Measurements from ENCODE around the gene PRKAR1B. TPM values are rescaled to one million over a fixed set of nuclear protein-coding genes. Genes with fewer than 3 reads are reported as not detected.

The PRKAR1B gene
- total and polyA plus RNA-seq, 10 of the 15 experiments (the other 5 are each of a cell fraction or from before 2014, with no cell fraction given) = 1.4 to 45.6 (median 19.3) TPM

GRCh38 chr7:621572-622285, 105.4 kb downstream of the PRKAR1B start:
- SMC1A ChIA-PET (ENCODE audit: uncharacterized antibody, unreplicated experiment) = no interaction called here
- ATAC-seq (no peak), DNase-seq (ENCODE audit: low read depth, low spot score) (no peak), FAIRE-seq (no peak)
- Histone ChIP-seq H3K9ac (ENCODE audit: control insufficient read depth, insufficient read depth, low read length) (no peak overlapping the region), H3K4me2 (ENCODE audit: control insufficient read depth, insufficient read depth) (no peak overlapping the region), H3K79me2 (ENCODE audit: control insufficient read depth, insufficient read depth, low read length) (no peaks in the 10 kb centered on the region), H3K36me3 (ENCODE audit: control insufficient read depth in 2 of 2, insufficient read depth in 2 of 2, low read length in 1 of 2) (no peaks in the 10 kb centered on the region), H3K4me1 (ENCODE audit: control insufficient read depth, insufficient read depth, low read length) (no peaks in the 10 kb centered on the region), H2AFZ (ENCODE audit: control insufficient read depth, low read depth, low read length) (no peak overlapping the region), H3K27ac (ENCODE audit: control insufficient read depth, insufficient read depth) (no peak overlapping the region), H3K9me3 (replicated peaks; ENCODE audit: control insufficient read depth, insufficient read depth, low read length) (peaks cover 12% of the 10 kb centered on the region; the same call in 2 of the 3 replicates), H3K4me3 (no peak overlapping the region), H3K27me3 (replicated peaks in 1 of 2; ENCODE audit: control insufficient read depth in 2 of 2, insufficient read depth in 2 of 2, low read length in 1 of 2) (no peaks in the 10 kb centered on the region), H4K20me1 (ENCODE audit: control insufficient read depth, insufficient read depth) (no peaks in the 10 kb centered on the region)
- BruUV-seq (replicated peaks) = no TSS peak
- TF ChIP-seq TARDBP (IDR thresholded peaks at IDR 0.05; ENCODE audit: borderline replicate concordance) = no peak
- no peak for TF ChIP-seq SREBF1 (IDR thresholded peaks at IDR 0.05; ENCODE audit: low read length)
- no peak for TF ChIP-seq RBBP5 (conservative IDR thresholded peaks at IDR 0.05)
- no peak for TF ChIP-seq E2F8 (IDR thresholded peaks at IDR 0.05; ENCODE audit: low read depth, partially characterized antibody)
- TF ChIP-seq IRF5 (IDR thresholded peaks at IDR 0.05; ENCODE audit: borderline replicate concordance) = no peak
- intact Hi-C loops (cut with micrococcal nuclease; ENCODE audit: unreplicated experiment) (no loop called here), in situ Hi-C loops (cut with MboI) (no loop called here)
- RAD21 ChIA-PET (ENCODE audit: unreplicated experiment) = no interaction called here
- WGBS (ENCODE audit: insufficient coverage, insufficient replicate concordance, low lambda C conversion rate, missing lambda C conversion rate) = 73% methylated on average over 8 of the region's 8 CpGs
- CTCF ChIA-PET = no interaction called here
- POLR2A ChIA-PET = no interaction called here

Measured in GM12878 (cell line).